B cell (primary cell): ENCODE measurements around the gene PAQR3.

Experiments
- EZH2 ChIP-seq: IDR thresholded peaks from 2 replicates; pipeline ENCODE4 v1.6.1; 2012; ENCODE audit warnings: borderline replicate concordance, low read depth, mild to moderate bottlenecking, moderate library complexity, low read length; ENCODE audit not compliant: insufficient read depth, poor library complexity, severe bottlenecking
- TF ChIP-seq, protein P1 (sequence below): fragments of 200-600 bp; IDR thresholded peaks from one replicate; pipeline ENCODE4 v1.8.0; 2022; ENCODE audit warnings: antibody characterized with exemption, mild to moderate bottlenecking

DNA sequence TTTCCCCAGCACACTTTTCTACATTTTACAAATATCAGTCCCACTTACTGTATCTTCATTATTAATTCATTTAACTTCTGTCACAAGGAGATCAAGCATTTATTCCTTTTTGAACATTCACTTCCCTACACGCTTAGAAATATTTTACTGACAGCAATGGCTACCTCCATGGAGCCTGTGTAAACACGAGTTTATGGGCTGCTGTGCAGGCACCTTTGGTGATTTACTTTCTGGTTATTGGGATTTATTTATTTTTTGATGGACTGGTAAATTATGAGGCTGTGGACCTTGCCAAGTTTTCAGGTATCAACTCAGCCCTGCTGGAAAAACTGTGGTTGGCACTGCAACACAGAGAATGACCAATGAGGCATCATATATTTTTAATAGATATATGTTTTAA lies 45.4 kb upstream of the PAQR3 start:
- TF ChIP-seq, protein P1, sequence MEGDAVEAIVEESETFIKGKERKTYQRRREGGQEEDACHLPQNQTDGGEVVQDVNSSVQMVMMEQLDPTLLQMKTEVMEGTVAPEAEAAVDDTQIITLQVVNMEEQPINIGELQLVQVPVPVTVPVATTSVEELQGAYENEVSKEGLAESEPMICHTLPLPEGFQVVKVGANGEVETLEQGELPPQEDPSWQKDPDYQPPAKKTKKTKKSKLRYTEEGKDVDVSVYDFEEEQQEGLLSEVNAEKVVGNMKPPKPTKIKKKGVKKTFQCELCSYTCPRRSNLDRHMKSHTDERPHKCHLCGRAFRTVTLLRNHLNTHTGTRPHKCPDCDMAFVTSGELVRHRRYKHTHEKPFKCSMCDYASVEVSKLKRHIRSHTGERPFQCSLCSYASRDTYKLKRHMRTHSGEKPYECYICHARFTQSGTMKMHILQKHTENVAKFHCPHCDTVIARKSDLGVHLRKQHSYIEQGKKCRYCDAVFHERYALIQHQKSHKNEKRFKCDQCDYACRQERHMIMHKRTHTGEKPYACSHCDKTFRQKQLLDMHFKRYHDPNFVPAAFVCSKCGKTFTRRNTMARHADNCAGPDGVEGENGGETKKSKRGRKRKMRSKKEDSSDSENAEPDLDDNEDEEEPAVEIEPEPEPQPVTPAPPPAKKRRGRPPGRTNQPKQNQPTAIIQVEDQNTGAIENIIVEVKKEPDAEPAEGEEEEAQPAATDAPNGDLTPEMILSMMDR, result no peak
- TF ChIP-seq EZH2, result no peak
